ENCODE results near the gene TRPM3.
"Not testable (repeated sequence)": the region's sequence is repeated elsewhere in the genome, so short reads cannot be mapped to it uniquely, and the experiment has no call there.

TRPM3 gene

GRCh38 chr9:70986984-70987383, 134.4 kb downstream of the TRPM3 start:
- no peak overlapping the region for H3K27ac ChIP-seq (ENCODE audit: low read depth, low read length)
- H3K4me1 ChIP-seq (ENCODE audit: control insufficient read depth, insufficient read depth, low read length), result no peaks in the 10 kb centered on the region
- H3K9ac ChIP-seq (ENCODE audit: low read length), result no peak overlapping the region
- no peak overlapping the region for H3K4me3 ChIP-seq (ENCODE audit: low read length)
- H3K36me3 ChIP-seq (ENCODE audit: control insufficient read depth, insufficient read depth, low read length), result no peaks in the 10 kb centered on the region
- no peaks in the 10 kb centered on the region for H3K27me3 ChIP-seq (ENCODE audit: control insufficient read depth, insufficient read depth, low read length)

- Histone ChIP-seq H3K27me3 (ENCODE audit: control insufficient read depth, insufficient read depth, low read length) (no peaks in the 10 kb centered on the region), H3K4me3 (ENCODE audit: low read length) (no peak overlapping the region), H3K9ac (ENCODE audit: low read length) (no peak overlapping the region), H3K4me1 (ENCODE audit: control insufficient read depth, insufficient read depth, low read length) (no peaks in the 10 kb centered on the region), H3K36me3 (ENCODE audit: control insufficient read depth, insufficient read depth, low read length) (no peaks in the 10 kb centered on the region), H3K27ac (ENCODE audit: low read depth, low read length) (no peak overlapping the region)
Observed at GRCh38 chr9:70983723-70984295, 137.6 kb downstream of the TRPM3 start.

GRCh38 chr9:70981312-70981711, 140.1 kb downstream of the TRPM3 start:
- Histone ChIP-seq H3K27me3 (ENCODE audit: control insufficient read depth, insufficient read depth, low read length) (no peaks in the 10 kb centered on the region), H3K27ac (ENCODE audit: low read depth, low read length) (no peak overlapping the region), H3K9ac (ENCODE audit: low read length) (no peak overlapping the region), H3K4me1 (ENCODE audit: control insufficient read depth, insufficient read depth, low read length) (no peaks in the 10 kb centered on the region), H3K4me3 (ENCODE audit: low read length) (no peak overlapping the region), H3K36me3 (ENCODE audit: control insufficient read depth, insufficient read depth, low read length) (no peaks in the 10 kb centered on the region)

- H3K27ac ChIP-seq (ENCODE audit: low read depth, low read length), result no peak overlapping the region
- H3K36me3 ChIP-seq (ENCODE audit: control insufficient read depth, insufficient read depth, low read length), result no peaks in the 10 kb centered on the region
- no peaks in the 10 kb centered on the region for H3K27me3 ChIP-seq (ENCODE audit: control insufficient read depth, insufficient read depth, low read length)
- H3K4me3 ChIP-seq (ENCODE audit: low read length), result no peak overlapping the region
- H3K4me1 ChIP-seq (ENCODE audit: control insufficient read depth, insufficient read depth, low read length), result no peaks in the 10 kb centered on the region
- no peak overlapping the region for H3K9ac ChIP-seq (ENCODE audit: low read length)
Observed at GRCh38 chr9:70979966-70980365, 141.5 kb downstream of the TRPM3 start.

GRCh38 chr9:70978085-70978484, 143.3 kb downstream of the TRPM3 start:
- no peak overlapping the region for H3K4me3 ChIP-seq (ENCODE audit: low read length)

GRCh38 chr9:70975821-70976220, 145.6 kb downstream of the TRPM3 start:
- H3K36me3 ChIP-seq (ENCODE audit: control insufficient read depth, insufficient read depth, low read length), result no peaks in the 10 kb centered on the region
- no peak overlapping the region for H3K27ac ChIP-seq (ENCODE audit: low read depth, low read length)
- no peak overlapping the region for H3K4me3 ChIP-seq (ENCODE audit: low read length)
- H3K9ac ChIP-seq (ENCODE audit: low read length), result no peak overlapping the region
- no peaks in the 10 kb centered on the region for H3K27me3 ChIP-seq (ENCODE audit: control insufficient read depth, insufficient read depth, low read length)
- no peaks in the 10 kb centered on the region for H3K4me1 ChIP-seq (ENCODE audit: control insufficient read depth, insufficient read depth, low read length)

More at GRCh38 chr9:70978085-70978484, 143.3 kb downstream of the TRPM3 start:
- Histone ChIP-seq H3K36me3 (ENCODE audit: control insufficient read depth, insufficient read depth, low read length) (no peaks in the 10 kb centered on the region), H3K4me1 (ENCODE audit: control insufficient read depth, insufficient read depth, low read length) (no peaks in the 10 kb centered on the region), H3K27me3 (ENCODE audit: control insufficient read depth, insufficient read depth, low read length) (no peaks in the 10 kb centered on the region), H3K9ac (ENCODE audit: low read length) (no peak overlapping the region), H3K27ac (ENCODE audit: low read depth, low read length) (no peak overlapping the region)

- Histone ChIP-seq H3K4me1 (ENCODE audit: control insufficient read depth, insufficient read depth, low read length) (no peaks in the 10 kb centered on the region), H3K27me3 (ENCODE audit: control insufficient read depth, insufficient read depth, low read length) (no peaks in the 10 kb centered on the region), H3K36me3 (ENCODE audit: control insufficient read depth, insufficient read depth, low read length) (no peaks in the 10 kb centered on the region), H3K4me3 (ENCODE audit: low read length) (no peak overlapping the region), H3K9ac (ENCODE audit: low read length) (no peak overlapping the region), H3K27ac (ENCODE audit: low read depth, low read length) (no peak overlapping the region)
Observed at GRCh38 chr9:70971723-70972122, 149.7 kb downstream of the TRPM3 start.

- H3K4me3 ChIP-seq (ENCODE audit: low read length); H3K36me3 ChIP-seq (ENCODE audit: control insufficient read depth, insufficient read depth, low read length); H3K27me3 ChIP-seq (ENCODE audit: control insufficient read depth, insufficient read depth, low read length); H3K9ac ChIP-seq (ENCODE audit: low read length); H3K4me1 ChIP-seq (ENCODE audit: control insufficient read depth, insufficient read depth, low read length); H3K27ac ChIP-seq (ENCODE audit: low read depth, low read length): not testable (repeated sequence)
Observed at GRCh38 chr9:70966380-70966779, 155.0 kb downstream of the TRPM3 start.

- no peak overlapping the region for H3K27ac ChIP-seq (ENCODE audit: low read depth, low read length)
- H3K36me3 ChIP-seq (ENCODE audit: control insufficient read depth, insufficient read depth, low read length), result no peaks in the 10 kb centered on the region
- no peaks in the 10 kb centered on the region for H3K27me3 ChIP-seq (ENCODE audit: control insufficient read depth, insufficient read depth, low read length)
- H3K9ac ChIP-seq (ENCODE audit: low read length), result no peak overlapping the region
- H3K4me1 ChIP-seq (ENCODE audit: control insufficient read depth, insufficient read depth, low read length), result no peaks in the 10 kb centered on the region
- no peak overlapping the region for H3K4me3 ChIP-seq (ENCODE audit: low read length)
Observed at GRCh38 chr9:70964861-70965260, 156.6 kb downstream of the TRPM3 start.

- no peak overlapping the region for H3K4me3 ChIP-seq (ENCODE audit: low read length)
Observed at GRCh38 chr9:70963554-70963953, 157.9 kb downstream of the TRPM3 start.

GRCh38 chr9:70962761-70963440, 158.5 kb downstream of the TRPM3 start:
- Histone ChIP-seq H3K27me3 (ENCODE audit: control insufficient read depth, insufficient read depth, low read length) (no peaks in the 10 kb centered on the region), H3K4me1 (ENCODE audit: control insufficient read depth, insufficient read depth, low read length) (no peaks in the 10 kb centered on the region), H3K27ac (ENCODE audit: low read depth, low read length) (no peak overlapping the region), H3K36me3 (ENCODE audit: control insufficient read depth, insufficient read depth, low read length) (no peaks in the 10 kb centered on the region), H3K4me3 (ENCODE audit: low read length) (no peak overlapping the region), H3K9ac (ENCODE audit: low read length) (no peak overlapping the region)

More at GRCh38 chr9:70963554-70963953, 157.9 kb downstream of the TRPM3 start:
- Histone ChIP-seq H3K4me1 (ENCODE audit: control insufficient read depth, insufficient read depth, low read length) (no peaks in the 10 kb centered on the region), H3K36me3 (ENCODE audit: control insufficient read depth, insufficient read depth, low read length) (no peaks in the 10 kb centered on the region), H3K27me3 (ENCODE audit: control insufficient read depth, insufficient read depth, low read length) (no peaks in the 10 kb centered on the region), H3K9ac (ENCODE audit: low read length) (no peak overlapping the region), H3K27ac (ENCODE audit: low read depth, low read length) (no peak overlapping the region)

GRCh38 chr9:70959366-70959765, 162.1 kb downstream of the TRPM3 start:
- Histone ChIP-seq H3K4me3 (ENCODE audit: low read length) (no peak overlapping the region), H3K36me3 (ENCODE audit: control insufficient read depth, insufficient read depth, low read length) (no peaks in the 10 kb centered on the region), H3K4me1 (ENCODE audit: control insufficient read depth, insufficient read depth, low read length) (no peaks in the 10 kb centered on the region), H3K9ac (ENCODE audit: low read length) (no peak overlapping the region), H3K27ac (ENCODE audit: low read depth, low read length) (no peak overlapping the region), H3K27me3 (ENCODE audit: control insufficient read depth, insufficient read depth, low read length) (no peaks in the 10 kb centered on the region)

- no peaks in the 10 kb centered on the region for H3K27me3 ChIP-seq (ENCODE audit: control insufficient read depth, insufficient read depth, low read length)
- no peak overlapping the region for H3K4me3 ChIP-seq (ENCODE audit: low read length)
- H3K36me3 ChIP-seq (ENCODE audit: control insufficient read depth, insufficient read depth, low read length), result no peaks in the 10 kb centered on the region
- no peaks in the 10 kb centered on the region for H3K4me1 ChIP-seq (ENCODE audit: control insufficient read depth, insufficient read depth, low read length)
- H3K9ac ChIP-seq (ENCODE audit: low read length), result no peak overlapping the region
- H3K27ac ChIP-seq (ENCODE audit: low read depth, low read length), result no peak overlapping the region
Observed at GRCh38 chr9:70954596-70955143, 166.8 kb downstream of the TRPM3 start.

Measured in rectal smooth muscle tissue (tissue), 1 donor.